HG03521 (cell line): Measurements from ENCODE around the gene VEPH1.

Source experiments
- ATAC-seq: cut with Tn5 transposase; IDR thresholded peaks from one replicate; pipeline ENCODE4 v1.9.1; 2021; ENCODE audit warnings: mild to moderate bottlenecking, moderate library complexity; ENCODE audit not compliant: unreplicated experiment

VEPH1 gene

DNA sequence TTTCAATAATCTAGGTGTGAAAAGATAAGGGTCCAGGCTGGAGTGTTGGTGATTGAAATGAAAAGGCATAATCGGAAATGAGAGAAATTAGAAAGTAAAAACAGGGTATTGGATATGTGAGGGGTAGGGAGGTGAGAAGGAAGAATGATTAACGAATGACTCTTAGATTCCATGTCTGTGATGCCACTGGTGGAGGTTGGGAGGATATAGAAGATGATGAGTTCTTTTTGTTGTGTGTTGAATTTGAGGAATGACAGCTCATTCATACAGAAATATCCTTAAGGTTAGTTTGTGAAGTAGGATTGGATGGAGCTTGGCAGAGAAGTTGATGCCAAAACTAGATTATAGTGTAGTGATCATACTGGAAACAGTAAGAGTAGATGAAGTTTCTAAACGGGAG is 271.1 kb downstream of the VEPH1 start:
- ATAC-seq: no peak

DNA sequence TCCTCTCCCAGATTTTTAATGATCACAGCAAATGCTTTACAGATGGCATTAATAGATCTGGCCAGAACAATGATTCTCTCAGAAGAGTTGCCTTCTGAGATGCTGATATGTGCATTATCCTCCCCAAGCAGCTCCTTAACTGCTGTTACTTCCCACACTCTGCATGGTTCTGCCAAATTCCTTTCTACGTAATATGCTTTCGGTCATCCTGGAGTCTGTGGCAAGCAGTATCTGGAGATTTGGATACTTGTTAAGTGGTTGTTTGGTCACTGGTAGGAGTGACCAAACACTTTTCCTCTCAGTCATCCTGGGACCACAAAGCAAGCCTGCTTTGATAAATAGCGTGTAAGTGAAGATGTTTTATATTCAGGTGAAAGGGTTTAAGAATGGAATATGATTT is 272.1 kb downstream of the VEPH1 start:
- ATAC-seq: no peak

DNA sequence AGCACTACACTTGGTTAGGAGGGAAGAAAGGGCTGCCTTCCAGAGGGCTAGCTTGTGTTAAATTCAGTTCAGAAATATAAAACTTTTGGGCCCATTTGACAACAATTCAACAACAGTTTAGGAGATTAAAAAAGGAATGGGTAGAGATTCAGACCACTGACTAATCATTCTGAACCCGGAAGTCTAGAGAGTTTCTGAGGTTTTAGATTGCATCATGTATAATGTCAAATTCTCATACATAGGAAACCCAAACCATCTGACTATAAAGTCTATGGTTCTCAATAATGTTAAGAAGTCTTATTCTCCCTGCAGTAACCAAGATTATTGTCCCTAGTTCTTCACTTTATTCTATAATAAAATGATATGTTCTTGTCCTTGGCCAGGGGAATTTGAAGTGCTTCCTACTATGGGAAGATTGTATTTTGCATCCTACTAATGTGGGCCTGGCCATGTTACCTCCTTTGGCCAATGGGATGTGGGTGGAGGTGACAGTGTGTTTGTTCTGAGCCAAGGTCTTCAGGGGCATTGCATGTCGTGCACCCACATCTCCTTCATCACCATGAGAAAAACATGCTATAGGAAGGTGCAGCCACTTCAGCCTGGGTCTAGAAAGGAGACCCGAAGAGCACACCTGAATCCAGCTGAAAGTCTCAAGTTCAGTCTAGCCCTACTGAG is 276.9 kb downstream of the VEPH1 start:
- ATAC-seq: no peak

DNA sequence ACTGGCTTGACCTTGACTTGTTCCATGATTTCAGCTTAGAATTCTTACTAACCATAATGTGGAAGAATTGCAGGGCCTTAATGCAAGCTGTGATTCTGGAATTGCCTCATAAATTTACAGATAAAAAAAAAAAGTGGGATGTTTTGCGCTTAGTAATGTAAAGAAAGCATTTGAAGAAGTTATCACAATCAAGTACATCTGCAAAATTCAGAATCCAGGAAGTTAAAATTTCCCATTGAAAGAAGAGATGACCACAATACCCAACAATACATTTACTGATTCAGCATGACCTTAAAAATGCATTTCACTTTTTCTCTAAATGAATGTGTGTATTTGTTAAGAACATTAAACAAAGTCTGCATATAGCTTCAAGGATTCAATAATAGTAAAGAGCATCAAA is 278.2 kb downstream of the VEPH1 start:
- ATAC-seq: no peak

DNA sequence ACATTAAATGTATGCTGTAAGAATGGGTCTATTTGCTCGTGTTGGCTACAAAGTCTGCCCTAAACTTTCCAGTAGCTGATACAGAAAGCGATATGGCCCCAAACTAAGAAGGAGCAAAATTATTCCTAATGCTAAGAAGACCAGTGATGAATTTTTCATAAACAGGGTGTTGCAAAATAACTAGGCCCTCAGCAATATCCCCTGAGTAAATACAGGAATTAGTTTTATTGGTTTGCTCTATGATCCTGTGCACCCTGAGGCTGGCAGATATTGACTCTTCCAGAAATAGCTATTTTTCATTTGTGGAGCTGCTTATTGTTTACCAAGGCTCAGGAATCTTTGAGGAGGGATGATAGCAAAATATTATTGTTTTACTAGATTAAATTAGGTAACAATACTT is 282.3 kb downstream of the VEPH1 start:
- no peak for ATAC-seq

DNA sequence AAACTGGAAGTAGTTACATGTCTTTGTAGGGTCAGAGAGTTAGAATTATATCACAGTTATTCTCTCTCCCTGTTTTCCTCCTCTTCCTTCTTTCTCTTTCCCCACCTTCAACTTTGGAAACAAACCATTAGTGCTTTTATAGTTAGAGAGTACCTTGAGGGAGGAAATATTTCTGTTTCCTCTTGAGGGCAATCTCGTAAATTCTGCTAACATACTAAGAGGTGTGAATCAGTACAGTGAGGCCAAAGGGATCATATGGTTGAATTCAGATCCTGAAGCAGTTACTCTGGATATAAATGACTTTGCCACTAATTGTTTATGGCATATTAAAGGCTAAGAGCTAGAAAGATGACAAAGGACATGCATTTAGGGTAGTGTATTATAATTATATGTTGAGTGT is 283.0 kb downstream of the VEPH1 start:
- ATAC-seq: no peak

DNA sequence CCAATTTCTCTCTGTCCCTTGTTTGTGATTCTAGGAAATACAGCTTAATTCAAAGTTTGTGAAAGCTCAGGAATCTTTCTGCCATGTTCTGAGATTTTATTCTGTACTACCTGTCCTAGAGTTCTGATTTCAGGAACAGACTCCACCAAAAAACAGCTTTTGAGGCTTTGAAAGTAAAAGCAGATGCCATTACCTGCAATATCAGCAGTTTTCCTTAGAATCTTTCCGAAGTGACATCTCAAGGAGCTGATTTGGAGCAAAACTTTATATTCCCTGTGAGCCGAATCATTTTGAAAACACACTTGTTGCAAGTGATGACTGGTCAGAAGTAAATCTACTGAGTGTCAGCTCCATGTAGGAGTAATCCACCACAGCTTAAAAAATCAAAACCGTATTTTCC is 284.0 kb downstream of the VEPH1 start:
- ATAC-seq: no peak
